Stimulated activated CD8-positive, alpha-beta memory T cell treated with anti-CD3 and anti-CD28 coated beads, Interleukin-4, amount 100 ng/mL, for 48 hours (primary cell): ENCODE data around the gene TRIM63.

Experiments
- DNase-seq: peaks from one replicate; pipeline ENCODE4 v3.0.0-alpha.2; 2020

The TRIM63 gene

GRCh38 chr1:26015358-26015757 is 52.1 kb downstream of the TRIM63 start:
- no peak for DNase-seq

- no peak for DNase-seq
These were observed 53.3 kb downstream of the TRIM63 start for GRCh38 chr1:26014179-26014578.

DNA sequence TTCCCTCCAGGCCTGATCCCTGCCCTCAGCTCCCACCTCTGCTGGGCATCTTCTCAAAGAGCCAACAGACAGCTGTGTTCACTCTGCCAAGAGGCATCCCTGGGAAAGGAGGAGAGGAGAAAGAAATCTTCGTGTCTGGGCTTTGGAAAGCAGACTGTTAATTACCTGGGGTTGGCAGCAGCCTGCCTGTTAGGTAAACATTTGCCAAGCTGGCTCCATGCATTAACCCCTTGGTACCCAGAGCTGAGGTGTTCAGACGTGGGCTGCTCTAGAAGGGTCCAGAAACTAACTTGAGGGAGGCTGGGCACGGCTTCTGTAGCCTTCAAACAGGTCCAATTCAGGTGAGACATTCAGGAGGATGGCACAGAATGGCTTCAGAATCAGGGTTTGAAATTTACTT is 54.6 kb downstream of the TRIM63 start:
- DNase-seq: no peak

GRCh38 chr1:26010825-26011224 is 56.6 kb downstream of the TRIM63 start:
- DNase-seq: no peak

DNA sequence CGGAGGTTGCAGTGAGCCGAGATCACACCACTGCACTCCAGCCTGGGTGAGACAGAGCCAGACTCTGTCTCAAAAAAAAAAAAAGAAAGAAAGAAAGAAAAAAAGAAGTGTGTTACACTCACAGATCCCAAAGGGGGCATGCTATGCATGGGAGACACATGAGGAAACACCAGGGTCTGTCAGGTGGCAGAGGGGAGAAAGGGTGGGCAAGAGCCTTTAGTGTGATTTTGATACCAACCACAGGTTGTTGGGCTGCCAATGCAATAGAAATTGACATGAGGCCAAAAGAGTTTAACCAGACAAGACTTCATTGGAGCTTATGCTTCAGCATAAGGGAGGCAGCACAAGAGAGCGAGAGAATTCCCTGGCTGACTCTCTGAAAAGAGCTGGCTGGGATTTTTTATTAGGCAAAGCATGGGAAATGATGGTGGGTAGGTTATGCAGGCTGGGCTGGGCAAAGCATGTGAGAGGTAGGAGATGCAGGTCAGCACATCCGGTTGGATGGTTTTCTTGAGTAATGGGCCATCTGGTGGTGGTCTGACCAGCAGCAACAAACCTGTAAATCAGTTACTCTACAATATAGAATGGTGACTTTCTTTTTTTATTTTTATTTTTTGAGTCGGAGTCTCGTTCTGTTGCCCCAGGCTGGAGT is 57.5 kb downstream of the TRIM63 start:
- DNase-seq: no peak

DNA sequence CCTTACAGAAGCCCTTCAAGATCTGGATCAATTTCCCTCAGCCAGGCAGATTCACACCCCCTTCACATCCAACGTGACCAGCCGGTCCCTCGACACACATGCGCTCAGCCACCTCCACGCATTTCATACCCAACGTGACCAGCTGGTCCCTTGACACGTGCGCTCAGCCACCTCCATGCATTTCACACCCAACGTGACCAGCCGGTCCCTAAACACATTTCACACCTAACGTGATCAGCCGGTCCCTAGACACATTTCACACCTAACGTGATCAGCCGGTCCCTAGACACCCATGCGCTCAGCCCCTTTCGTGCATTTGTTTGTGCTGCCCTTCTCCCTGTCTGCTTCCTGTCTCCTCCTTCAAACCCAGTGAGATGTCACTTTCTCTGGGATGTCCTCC is 60.7 kb downstream of the TRIM63 start:
- no peak for DNase-seq

DNA sequence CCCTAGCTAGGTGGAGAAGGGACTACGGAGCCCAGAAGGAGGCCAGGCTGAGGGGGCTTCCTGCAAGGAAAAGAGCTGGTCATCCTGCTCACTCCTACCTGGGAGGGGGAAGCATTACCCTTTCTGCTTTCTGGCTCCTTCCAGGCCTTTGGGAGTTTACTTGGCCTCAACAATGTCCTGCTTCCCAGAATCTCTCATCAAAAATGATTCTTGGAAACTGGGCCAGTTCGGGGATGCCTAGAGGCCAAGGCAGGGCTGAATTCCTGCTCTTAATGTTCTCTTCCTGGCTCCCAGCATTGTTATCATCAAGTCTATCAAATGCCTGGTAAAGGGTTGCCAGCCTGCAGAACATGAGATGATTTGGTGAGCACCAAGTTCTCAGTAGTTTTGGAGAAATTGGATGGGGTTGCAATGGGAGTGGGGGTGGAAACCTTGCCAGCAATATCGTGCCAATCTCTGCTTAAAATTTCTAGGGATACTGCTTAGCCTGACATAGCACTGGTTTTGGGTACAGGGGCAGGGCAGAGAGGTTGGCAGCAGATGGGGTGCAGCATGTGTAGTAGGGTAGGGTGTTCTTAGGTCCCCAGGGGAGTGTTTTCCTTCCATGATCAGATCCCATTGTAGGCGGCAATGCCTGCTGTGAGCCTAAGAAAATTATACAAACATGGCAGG is 61.9 kb downstream of the TRIM63 start:
- no peak for DNase-seq

- no peak for DNase-seq
These were observed 63.7 kb downstream of the TRIM63 start for GRCh38 chr1:26003756-26004155.

DNA sequence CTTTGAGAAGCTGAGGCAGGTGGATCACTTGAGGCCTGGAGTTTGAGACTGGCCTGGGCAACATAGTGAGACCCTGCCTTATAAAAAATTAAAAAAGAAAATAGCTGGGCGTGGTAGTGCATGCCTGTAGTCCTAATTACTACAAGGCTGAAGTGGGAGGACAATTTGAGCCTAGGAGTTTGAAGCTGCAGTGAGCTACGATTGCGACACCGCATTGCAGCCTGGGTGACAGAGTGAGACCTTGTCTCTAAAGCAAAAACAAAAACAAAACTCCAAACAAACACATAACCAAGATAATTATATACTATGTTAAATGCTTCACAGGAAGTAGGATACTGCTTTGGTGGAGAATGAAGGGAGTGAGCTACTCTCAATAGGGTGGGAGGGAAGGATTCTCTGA is 64.2 kb downstream of the TRIM63 start:
- no peak for DNase-seq
